C4-2B (cell line): ENCODE measurements around the gene ELL2.

Experiments
- CTCF ChIP-seq: fragments of 450-650 bp; conservative IDR thresholded peaks from 2 replicates; pipeline ENCODE4 v1.5.1; 2017; ENCODE audit warnings: mild to moderate bottlenecking
- ZFX ChIP-seq: fragments of 450-650 bp; IDR thresholded peaks from 2 replicates; pipeline ENCODE4 v1.6.1; 2017

- TF ChIP-seq CTCF, result no peak
- TF ChIP-seq ZFX, result no peak
Measured at GRCh38 chr5:95937607-95938152, 24.0 kb downstream of the ELL2 start.
